GM18873 (cell line): ENCODE measurements around the gene AFMID.

ENCODE experiments used
- ATAC-seq: cut with Tn5 transposase; IDR thresholded peaks from one replicate; pipeline ENCODE4 v1.9.1; 2021; ENCODE audit warnings: mild to moderate bottlenecking, moderate library complexity, moderate number of reproducible peaks; ENCODE audit not compliant: unreplicated experiment, low FRiP score

Gene AFMID

DNA sequence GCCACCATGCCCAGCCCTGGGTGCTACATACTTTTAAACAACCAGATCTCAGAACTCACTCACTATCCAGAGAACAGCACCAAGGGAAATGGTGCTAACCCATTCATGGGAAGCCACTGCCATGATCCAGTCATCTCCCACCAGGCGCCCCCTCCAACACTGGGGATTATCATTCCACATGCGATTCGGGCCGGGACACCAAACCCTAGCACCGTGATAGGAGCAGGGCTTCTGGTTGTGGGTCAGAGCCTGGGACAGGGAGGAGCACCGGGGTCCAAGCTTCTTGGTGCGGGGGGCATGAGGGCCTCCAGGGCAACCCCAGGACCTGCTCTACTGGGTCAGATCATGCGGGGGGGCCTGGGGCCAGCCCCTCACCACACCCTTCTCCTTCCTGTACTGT lies 48.7 kb downstream of the AFMID start:
- no peak for ATAC-seq

DNA sequence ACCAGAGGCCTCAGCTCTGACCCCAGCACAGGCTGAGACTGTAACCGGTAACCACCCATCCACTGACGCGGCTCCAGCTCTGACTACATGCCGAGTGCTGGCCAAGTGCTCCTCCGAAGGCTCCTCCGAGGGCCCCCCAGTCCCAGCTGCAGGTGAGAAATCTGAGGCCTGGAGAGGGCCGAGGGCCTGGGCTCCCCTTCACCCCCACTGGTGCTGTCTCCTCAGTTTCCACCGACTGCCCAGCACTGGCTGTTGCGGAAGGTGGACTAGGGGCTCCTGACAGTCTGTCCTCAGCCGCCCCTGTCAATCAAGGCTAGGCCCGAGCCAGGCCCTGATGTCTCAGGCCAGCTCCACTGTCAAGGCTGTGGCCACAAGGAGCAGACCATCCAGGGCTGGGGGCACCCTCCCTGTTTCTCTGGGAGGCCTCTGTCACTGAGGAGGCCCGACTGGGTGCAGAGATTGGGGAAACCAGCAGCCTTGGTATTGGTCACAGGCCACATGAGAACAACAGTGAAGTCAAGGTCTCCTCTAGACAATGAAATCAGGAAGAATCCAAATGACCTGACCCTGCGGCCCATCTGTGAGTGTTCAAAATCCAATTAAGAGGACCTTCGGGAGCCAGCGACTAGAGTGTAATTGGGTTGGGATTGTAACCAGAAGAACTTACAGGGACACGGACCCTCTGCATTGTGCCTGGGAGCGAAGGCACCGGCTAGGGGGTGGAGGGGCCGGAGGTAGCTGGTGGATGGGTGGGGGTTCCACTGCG lies 49.4 kb downstream of the AFMID start:
- no peak for ATAC-seq

DNA sequence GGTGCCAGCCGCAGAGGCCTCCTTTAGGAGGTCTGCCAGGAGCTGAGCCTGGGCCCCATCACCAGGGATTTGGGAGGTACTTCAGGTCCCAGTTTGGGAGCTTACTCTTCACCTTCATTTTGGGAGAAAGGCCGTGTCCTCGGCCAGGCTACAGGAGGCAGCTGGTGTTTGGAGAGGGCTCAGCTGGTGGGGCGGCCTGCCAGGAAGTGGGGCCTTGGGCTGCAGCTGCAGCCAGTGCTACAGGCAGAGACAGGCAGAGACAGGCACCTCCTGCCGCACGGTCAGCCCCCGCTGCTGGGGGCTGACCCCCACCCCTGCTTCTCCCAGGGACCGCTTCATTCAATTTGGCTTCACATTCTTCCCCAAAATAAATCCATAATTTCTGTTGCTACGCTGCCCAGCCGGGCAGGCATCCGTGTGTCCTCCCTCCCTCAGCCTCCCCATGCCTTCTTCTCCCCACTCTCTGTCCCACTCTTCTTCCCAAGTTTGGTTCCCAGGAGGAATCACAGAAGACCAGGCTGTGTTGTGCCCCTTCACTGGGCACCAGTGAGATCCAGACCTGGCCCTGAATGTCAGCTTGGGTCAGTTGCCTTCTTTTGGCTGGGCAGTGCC lies 50.3 kb downstream of the AFMID start:
- no peak for ATAC-seq

GRCh38 chr17:78238823-78239488 lies 51.8 kb downstream of the AFMID start:
- no peak for ATAC-seq

DNA sequence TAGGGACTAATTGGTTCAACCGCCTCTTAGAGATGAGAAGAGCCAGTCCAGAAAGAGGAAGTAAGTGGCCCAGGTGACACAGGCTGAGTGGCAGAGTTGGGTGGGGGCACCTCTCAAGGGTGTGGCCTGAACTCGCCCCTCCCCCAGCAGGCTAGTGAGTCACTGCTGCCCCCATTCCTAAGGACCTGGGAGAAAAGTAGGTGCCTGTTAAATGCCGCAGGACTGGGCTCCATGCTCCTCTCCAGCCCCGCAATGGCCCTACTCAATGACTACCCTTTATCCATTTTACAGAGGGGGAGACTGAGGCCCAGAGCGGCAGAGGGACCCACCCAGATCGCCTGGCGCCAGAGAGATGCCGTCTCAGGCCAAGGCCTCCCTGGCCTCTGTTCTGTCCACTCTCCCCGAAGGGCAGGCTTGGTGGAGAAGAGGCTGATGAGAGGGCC lies 52.3 kb downstream of the AFMID start:
- ATAC-seq, result no peak

DNA sequence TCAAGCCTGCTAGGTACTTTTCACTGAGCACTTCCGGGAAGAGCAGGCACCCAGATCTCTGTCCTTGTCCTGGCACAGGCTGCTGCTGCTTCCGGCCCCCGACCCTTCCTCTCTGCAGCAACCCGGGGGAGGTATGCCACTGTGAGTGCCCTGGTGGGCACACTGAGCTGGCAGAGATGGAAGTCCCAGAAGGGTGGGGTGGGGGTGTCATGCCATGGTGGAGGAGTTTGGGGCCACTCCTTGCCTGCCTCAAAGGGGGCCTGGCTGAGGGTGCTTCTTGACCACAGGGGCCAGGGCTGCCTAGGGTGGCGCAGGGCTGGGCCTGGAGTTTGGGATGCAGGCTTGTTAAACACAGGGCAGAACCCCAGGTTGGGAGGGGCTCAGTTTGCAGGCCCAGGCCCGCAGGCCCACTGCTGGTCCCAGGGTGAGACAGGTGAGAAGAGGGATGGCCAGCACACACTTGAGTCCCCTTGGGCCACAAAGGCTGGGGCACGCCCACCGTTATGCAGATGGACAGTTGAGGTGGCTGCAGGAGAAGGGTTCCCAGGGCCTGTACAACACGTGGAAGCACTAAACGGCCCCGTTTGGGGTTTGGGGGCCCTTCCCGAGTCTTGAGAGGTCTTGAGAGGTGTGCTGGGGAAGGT lies 53.0 kb downstream of the AFMID start:
- no peak for ATAC-seq

- ATAC-seq, result no peak
Measured at GRCh38 chr17:78240839-78241238, 53.7 kb downstream of the AFMID start.

- no peak for ATAC-seq
Measured at GRCh38 chr17:78241277-78242023, 54.3 kb downstream of the AFMID start.

DNA sequence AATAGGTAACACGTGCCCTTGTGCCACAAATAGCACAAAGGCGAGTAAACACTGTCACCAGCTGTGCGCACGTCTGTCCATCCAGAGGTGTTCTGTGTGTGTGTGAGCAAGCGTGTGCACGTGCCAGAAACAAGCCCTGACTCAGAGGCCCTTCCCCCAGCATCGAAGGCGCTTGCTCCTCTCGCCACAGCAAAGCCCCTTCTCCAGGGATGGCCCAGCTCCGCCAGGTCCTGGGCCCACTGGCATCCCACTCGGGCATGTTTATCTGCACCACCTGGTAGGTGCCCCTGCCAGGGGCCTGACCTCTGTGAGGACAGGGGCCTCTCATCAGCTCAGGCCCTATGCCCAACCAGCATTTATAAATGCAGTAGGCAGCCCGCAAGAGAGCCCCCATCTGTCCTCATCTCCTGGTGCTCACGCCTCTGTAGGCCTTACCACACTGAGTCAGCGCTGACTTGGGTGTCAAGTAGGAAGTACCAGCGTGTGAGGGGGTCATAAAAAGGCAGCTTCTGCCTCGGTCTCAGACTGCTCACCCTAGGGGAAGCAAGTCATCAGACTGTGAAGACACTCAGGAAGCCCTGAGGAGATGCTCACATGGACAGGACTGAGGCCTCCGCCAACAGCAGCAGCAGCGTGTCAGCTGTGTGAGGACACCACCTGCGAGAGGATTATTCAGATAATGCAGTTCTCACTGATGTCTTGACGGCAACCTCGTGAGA lies 55.0 kb downstream of the AFMID start:
- ATAC-seq, result no peak

DNA sequence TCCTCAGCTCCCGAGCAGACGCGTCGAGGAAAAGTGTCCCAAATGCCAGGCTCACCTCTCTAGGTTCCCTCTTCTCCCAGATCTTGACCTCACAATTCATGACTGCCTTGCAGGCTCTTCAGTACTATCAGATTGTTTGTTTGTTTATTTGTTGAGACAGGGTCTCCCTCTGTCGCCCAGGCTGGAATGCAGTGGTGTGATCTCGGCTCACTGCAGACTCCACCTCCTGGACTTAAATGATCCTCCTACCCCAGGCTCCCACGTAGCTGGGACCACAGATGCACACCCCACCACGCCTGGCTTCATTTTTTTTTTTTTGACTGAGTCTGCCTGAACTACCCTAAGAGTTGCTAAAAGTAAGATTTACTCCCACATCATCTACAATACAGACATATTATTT lies 60.1 kb downstream of the AFMID start:
- ATAC-seq, result no peak

DNA sequence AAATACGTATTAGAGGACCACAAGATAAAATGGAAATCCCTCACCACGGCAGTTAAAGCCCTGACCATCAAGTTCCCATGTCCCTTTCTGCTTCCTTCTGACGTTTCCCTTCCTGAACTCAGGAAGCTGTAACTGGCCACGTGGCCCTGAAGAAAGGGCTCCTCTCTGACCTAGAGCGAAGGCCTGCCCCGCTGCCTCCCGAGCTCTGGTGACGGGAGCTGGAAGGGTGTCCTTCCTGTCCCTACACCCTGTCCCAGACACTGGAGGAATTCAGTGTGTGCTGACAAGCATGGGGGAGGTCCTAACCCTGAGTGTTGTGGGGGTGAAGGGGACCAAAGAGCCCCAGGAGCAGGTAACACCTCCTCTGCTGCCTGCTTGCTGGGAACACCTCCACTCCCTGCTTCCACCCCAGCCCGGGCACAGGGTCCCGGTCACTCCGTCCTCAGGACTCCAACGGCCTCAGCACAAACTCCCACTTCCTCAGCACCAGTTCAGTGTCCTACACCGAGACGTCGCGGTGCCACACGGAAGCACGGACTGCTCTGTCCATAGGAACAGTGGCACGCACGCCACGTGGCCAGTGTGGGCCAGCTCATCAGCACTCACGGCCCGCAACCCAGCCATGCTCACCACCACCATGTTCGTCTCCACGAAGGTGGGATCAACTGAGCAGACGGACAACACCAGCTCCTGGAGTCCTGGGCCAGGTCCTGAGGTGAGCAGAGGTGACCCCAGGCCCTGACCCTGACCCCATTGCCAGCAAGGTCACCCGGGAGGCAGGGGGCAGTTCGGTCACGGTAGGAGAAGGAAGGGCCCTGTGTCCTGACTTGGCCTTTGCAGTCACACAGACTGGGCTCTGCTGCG lies 61.1 kb downstream of the AFMID start:
- ATAC-seq, result no peak

- ATAC-seq, result no peak
Measured at GRCh38 chr17:78249074-78249817, 62.1 kb downstream of the AFMID start.

DNA sequence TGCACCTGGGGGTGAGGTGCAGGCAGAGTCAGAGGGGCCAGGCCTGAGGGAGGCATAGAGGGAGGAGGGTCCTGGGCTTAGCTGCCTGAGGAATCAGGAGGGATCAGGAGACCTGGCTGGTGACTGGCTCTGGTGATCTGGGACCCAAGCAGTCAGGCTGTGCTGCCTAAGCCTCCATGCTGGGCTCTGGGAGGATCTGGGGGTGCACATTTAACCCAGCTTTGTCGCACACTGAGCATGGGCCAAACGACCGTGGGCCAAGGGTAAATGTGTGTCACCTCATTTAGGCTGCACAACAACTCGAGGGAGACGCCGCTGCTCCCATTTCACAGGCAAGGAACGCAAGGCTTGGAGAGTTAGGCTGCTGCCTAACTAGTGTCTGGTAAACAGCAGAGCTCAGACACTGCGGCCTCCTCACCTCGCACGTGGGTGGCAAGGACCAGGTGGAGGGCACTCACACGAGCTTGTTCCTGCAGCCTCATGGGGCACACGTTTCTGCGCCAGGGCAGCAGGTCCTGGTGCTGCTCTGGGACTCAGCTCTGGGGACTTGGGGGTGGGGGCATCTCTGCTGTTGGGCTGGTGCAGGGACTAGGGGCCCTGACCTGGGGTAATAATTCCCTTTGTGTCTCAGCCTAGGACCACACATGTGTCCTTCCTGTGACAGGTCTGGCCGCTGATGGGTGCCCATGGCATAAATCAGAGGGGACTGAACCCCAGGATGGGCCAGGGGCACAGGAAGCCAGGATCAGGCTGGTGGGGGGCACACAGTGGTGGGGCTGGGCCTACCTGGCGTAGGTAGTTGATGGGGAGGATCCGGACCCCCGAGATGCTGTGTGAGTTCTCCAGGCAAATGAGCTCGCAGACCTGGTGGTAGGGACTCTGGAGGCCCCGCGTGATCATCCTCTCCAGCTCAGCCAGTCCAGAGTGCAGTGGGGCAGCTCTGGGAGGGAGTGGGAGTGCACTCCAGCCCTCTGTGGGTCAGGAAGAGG lies 63.0 kb downstream of the AFMID start:
- ATAC-seq, result no peak

GRCh38 chr17:78250891-78251772 lies 64.0 kb downstream of the AFMID start:
- ATAC-seq, result no peak

DNA sequence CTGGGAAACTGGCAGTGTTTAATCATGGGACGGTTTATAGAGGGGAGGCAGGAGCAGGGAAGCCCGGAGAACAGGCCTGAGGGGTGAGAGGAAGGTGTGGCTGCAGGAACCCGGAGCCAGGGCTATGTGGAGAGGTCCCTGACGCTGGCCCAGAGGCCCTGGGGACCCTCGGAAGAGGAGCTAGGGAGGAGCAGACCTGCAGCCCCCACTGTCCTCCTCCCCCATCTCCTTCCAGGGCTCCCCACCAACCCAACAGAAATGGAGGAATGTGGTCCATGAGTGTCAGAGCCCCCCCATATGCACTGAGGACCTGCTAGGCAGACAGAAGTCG lies 64.6 kb downstream of the AFMID start:
- ATAC-seq, result no peak

GRCh38 chr17:78252111-78252634 lies 65.0 kb downstream of the AFMID start:
- ATAC-seq, result no peak
